ENCODE results near the gene PRM3.

DNA sequence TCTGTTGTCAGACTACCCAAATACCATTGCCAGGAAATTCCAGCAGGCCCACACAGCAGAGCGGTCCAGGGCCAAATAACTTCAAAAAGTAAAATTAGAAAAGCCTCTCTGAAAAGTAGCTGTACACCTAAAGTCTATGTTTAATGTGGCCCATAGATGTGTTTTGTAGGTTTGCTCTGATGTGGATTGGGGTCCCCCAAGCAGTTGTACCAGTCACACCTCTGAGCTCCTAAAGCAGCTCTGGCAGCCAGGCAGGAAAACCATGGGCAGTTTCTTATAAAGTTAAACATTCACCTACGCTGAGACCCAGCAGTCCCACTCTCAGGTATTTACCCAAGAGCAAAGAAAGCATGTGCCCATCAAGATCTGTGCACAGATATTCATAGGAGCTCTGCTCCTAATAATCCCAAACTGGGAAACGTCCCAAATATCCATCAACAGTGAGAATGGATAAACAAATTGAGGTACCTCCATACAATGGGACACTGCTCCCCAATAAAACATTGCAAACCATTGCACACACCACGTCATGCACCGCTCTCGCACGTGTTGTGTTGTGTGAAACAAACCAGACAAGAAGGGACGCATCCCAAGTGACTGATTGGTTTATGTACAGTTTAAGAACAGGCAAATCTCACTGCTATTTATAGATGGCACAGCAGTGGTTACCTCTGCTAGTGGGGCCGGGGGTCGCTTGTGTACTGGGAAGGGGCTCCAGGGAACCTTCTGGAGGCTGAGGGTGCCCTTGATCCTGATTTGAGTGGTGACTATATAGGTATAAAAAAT lies 23.5 kb upstream of the PRM3 start:
- no peak for TF ChIP-seq EZH2 (IDR thresholded peaks at IDR 0.05; ENCODE audit: insufficient read depth, poor library complexity, severe bottlenecking)
- TF ChIP-seq EZH2phosphoT487 (IDR thresholded peaks at IDR 0.05; ENCODE audit: insufficient read depth, low read depth), result no peak

All from GM23248 (cell line).